Heart right ventricle (tissue), 16 donors: ENCODE data around the gene SGTA. TPM values are rescaled to one million over a fixed set of nuclear protein-coding genes. Genes with fewer than 3 reads are reported as not detected.

ENCODE experiments used
- ATAC-seq, 8 donors: fragments of 200-7000 bp; cut with Tn5 transposase; one replicate each; pipeline ENCODE4 v1.9.1; 2020; ENCODE audit warnings: mild to moderate bottlenecking in 8 of 8, moderate library complexity in 8 of 8, moderate number of reproducible peaks in 1 of 8
- DNase-seq, 2 donors: peaks; one replicate each; pipeline ENCODE4 v3.0.0-alpha.2; 2020
- H3K27ac ChIP-seq, 10 donors: fragments of 200-600 bp; sonication (generic) in 2 of 10; one replicate each; pipeline versions ENCODE4 v1.5.0 to v1.8.0; 2020 to 2022; ENCODE audit warnings: mild to moderate bottlenecking in 3 of 10
- H3K27me3 ChIP-seq, 7 donors: fragments of 200-600 bp; one replicate each; pipeline ENCODE4 v1.8.0; 2021 to 2022; ENCODE audit warnings: mild to moderate bottlenecking in 2 of 7
- H3K36me3 ChIP-seq, 9 donors: fragments of 200-600 bp; sonication (generic) in 1 of 9; one replicate each; pipeline versions ENCODE4 v1.5.0 to v1.8.0; 2020 to 2022; ENCODE audit warnings: mild to moderate bottlenecking in 2 of 9
- H3K4me1 ChIP-seq, 9 donors: fragments of 200-600 bp; sonication (generic) in 1 of 9; one replicate each; pipeline versions ENCODE4 v1.5.0 to v1.8.0; 2020 to 2022; ENCODE audit warnings: mild to moderate bottlenecking in 4 of 9
- H3K4me3 ChIP-seq, 10 donors: fragments of 200-600 bp; sonication (generic) in 2 of 10; one replicate each; pipeline versions ENCODE4 v1.5.0 to v1.8.0; 2020 to 2022; ENCODE audit warnings: mild to moderate bottlenecking in 7 of 10, moderate library complexity in 2 of 10
- H3K9me3 ChIP-seq, 11 donors: fragments of 200-600 bp in 10 of 11; sonication (generic) in 2 of 11; one replicate each; pipeline versions ENCODE4 v1.5.0 to v1.8.0; 2013 to 2022; ENCODE audit warnings: mild to moderate bottlenecking in 2 of 11, control low read depth in 1 of 11, moderate library complexity in 1 of 11
- WGBS, 2 donors: extraction: QIAGEN DNeasy Blood & Tissue Kit; methylation state at CpG; one replicate each; pipeline ENCODE4 v1.1.7; 2013; ENCODE audit warnings: inconsistent platforms in 1 of 2; 5-methylcytosine and 5-hydroxymethylcytosine counted together
- intact Hi-C, 10 donors: fragments of 100-400 bp; cut with DNase I; formaldehyde crosslinking; loops; one replicate each; pipeline versions ENCODE4 v1.11.1 to v1.14.2; 2022
- polyA plus RNA-seq, 2 donors: library from polyadenylated mRNA; stranded (reverse); fragments of 200-250 nt; gene quantifications; one replicate each; pipeline ENCODE4 v1.2.3, GENCODE V29; 2013
- total RNA-seq, 10 donors: library from RNA; stranded (reverse); fragmentation: NEBNext Ultra II Directional in 3 of 10; extraction: Animal tissue kit (Norgen Biotek cat#: 25700) in 3 of 10; gene quantifications; one replicate each; pipeline versions ENCODE4 v1.2.1 to v1.2.4, GENCODE V29; 2021 to 2023
- TF ChIP-seq, protein P1 (sequence below), 9 donors: fragments of 200-600 bp; sonication (generic) in 2 of 9; IDR thresholded peaks; one replicate each; pipeline versions ENCODE4 v1.5.0 to v1.8.0; 2021 to 2022; ENCODE audit warnings: antibody characterized with exemption in 9 of 9, mild to moderate bottlenecking in 5 of 9, moderate library complexity in 1 of 9
- donor health status: Arrhythmogenic right ventricular cardiomyopathy.
- donor health status: ischemic (EF 13 %, LVEDD 7.1; RV severe dilation, severe dysfunction).
- donor health status: healthy with polysubstance abuse.
- donor health status: DM: no; HTN: yes; CAD: no.
- donor health status: DM: no; HTN: no; CAD: no.
- donor health status: ischemic (EF 25% LVEDD 6.9; RV normal size, moderate dysfunction).
- donor health status: ischemic (EF 25% LVEDD 5.7; RV mildly dilated, moderate dysfunction).
- donor health status: healthy.
- donor health status: DM: yes; HTN: yes; CAD: no.
- donor health status: Ischemic cardiomyopathy.
- donor health status: ischemic (EF 35%, LVEDD 5.7; RV mildly dilated, moderate dysfunction).
- donor health status: nonischemic (EF 11% LVEDD 7.7; RV severe dilation, severe dysfunction).
- donor health status: DM: yes; HTN: yes; CAD: no.
- donor health status: PGD.
- donor health status: ischemic (EF 29% LVEDD 5.4; RV normal size, mild dysfunction).
- donor health status: nonischemic (EF 23%, LVEDD 6.1; RV moderate dilation, normal function).

The SGTA gene
- total and polyA plus RNA-seq, 12 donors = 52.6 to 102 (median 66.2) TPM

DNA sequence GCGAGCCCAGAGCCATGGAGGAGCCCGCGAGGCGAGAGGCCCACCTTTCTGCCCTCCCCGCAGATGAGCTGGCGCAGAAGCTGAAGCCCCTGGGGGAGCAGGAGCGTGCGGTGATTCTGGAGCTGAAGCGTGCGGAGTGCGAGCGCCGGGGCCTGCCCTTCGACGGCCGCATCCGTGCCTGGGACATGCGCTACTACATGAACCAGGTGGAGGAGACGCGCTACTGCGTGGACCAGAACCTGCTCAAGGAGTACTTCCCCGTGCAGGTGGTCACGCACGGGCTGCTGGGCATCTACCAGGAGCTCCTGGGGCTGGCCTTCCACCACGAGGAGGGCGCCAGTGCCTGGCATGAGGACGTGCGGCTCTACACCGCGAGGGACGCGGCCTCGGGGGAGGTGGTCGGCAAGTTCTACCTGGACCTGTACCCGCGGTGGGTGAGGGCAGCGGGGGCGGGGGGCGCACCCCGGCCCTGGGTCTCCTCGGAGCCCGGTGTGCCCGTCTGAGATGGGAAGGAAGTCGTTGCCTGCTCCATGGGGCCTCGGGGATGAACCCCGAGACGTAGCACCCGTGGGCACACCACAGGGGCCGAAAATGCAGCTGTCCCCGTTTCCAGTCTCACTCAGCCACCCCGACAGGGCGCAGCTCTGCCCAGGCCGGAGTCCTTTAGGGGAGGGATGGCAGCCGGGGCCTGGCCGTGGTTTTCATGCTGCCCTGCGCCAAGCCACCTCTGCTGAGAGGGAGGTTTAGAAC is 24.5 kb upstream of the SGTA start:
- WGBS, 2 donors = 97% methylated on average over 56 of the region's 56 CpGs
- TF ChIP-seq, protein P1, sequence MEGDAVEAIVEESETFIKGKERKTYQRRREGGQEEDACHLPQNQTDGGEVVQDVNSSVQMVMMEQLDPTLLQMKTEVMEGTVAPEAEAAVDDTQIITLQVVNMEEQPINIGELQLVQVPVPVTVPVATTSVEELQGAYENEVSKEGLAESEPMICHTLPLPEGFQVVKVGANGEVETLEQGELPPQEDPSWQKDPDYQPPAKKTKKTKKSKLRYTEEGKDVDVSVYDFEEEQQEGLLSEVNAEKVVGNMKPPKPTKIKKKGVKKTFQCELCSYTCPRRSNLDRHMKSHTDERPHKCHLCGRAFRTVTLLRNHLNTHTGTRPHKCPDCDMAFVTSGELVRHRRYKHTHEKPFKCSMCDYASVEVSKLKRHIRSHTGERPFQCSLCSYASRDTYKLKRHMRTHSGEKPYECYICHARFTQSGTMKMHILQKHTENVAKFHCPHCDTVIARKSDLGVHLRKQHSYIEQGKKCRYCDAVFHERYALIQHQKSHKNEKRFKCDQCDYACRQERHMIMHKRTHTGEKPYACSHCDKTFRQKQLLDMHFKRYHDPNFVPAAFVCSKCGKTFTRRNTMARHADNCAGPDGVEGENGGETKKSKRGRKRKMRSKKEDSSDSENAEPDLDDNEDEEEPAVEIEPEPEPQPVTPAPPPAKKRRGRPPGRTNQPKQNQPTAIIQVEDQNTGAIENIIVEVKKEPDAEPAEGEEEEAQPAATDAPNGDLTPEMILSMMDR (IDR thresholded peaks at IDR 0.05) = no peak
- Histone ChIP-seq H3K9me3 (no peaks in the 10 kb centered on the region), H3K27me3 (no peaks in the 10 kb centered on the region), H3K36me3 (peaks cover 0 to 88% (median 24%) of the 10 kb centered on the region in 9 donors), H3K4me1 (no peaks in the 10 kb centered on the region), H3K4me3 (no peak overlapping the region), H3K27ac (no peak overlapping the region)
- DNase-seq (no peak), ATAC-seq (no peak)
- intact Hi-C loops = no loop called here

DNA sequence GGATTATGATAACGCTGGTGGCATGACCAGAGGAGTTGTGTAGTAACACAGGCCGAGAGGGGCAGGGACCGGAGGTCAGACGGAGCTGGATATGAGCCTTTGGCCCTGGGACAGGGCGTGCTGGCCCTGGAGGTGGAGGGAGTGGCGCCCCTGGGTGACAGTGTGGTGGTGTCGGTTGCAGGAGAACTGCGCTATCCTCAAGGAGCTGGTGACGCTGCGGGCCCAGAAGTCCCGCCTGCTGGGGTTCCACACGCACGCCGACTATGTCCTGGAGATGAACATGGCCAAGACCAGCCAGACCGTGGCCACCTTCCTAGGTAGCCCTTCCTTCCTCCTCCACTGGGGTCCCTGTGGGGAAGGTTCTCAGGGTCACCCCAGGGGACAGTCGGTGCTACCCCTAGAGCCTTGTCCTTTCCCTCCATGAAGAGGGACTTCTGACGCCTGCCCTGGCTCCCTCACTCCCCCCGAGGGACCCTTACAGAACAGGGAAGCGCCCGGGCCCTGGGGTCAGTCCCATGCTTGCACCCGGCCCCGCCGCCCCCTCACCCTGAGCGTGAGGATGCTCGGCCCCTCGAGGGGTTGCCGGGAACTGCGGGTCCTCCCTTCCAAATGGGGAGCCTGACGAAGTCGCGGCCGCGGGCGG is 23.8 kb upstream of the SGTA start:
- 95 to 96% methylated on average over 31 to 34 of the region's 34 CpGs for WGBS, 2 donors
- ATAC-seq = no peak
- H3K27me3 ChIP-seq = no peaks in the 10 kb centered on the region
- no peaks in the 10 kb centered on the region for H3K9me3 ChIP-seq
- peaks cover 0 to 82% (median 21%) of the 10 kb centered on the region in 9 donors for H3K36me3 ChIP-seq
- no peaks in the 10 kb centered on the region for H3K4me1 ChIP-seq
- H3K4me3 ChIP-seq = no peak overlapping the region
- TF ChIP-seq, protein P1 (IDR thresholded peaks at IDR 0.05) = no peak
- no peak overlapping the region for H3K27ac ChIP-seq
- intact Hi-C loops = no loop called here
- DNase-seq = no peak

DNA sequence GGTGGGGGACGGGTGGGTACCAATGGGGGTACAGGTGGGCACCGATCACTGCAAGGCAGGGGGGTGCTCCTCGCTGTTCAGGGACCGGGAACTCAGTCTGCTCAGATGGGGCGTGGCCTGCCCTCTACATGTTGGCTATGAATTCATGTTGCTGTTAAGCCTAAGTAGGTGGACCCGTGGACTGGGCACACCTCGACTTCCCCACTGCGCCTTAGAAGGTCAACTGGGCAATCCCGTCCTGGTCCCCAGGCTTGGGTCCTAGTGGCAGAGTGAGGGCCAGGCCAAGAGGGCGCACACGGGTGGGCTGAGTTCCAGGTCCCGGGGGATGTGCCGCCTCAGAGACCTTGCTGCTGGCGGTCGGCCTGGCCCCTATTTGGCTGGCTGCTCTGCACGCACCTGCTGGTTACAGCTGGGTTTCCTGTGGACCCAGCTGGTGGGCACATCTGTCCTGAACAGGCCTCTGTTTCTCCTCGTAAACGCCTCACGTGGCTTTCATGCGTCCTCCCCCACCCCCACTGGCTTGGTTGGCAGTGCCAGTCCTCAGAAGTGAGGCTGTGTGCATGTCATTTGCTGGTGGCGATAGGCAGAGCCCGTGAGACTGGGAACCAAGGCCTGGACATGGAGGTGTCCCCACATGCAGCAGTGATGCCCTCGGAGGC is 23.0 kb upstream of the SGTA start:
- Histone ChIP-seq H3K36me3 (peaks cover 0 to 82% (median 21%) of the 10 kb centered on the region in 9 donors), H3K27ac (no peak overlapping the region), H3K4me3 (no peak overlapping the region), H3K27me3 (no peaks in the 10 kb centered on the region), H3K9me3 (no peaks in the 10 kb centered on the region), H3K4me1 (no peaks in the 10 kb centered on the region)
- intact Hi-C loops = no loop called here
- DNase-seq = no peak
- TF ChIP-seq, protein P1 (IDR thresholded peaks at IDR 0.05) = no peak
- ATAC-seq = no peak
- 97 to 98% methylated on average over 23 of the region's 23 CpGs for WGBS, 2 donors

DNA sequence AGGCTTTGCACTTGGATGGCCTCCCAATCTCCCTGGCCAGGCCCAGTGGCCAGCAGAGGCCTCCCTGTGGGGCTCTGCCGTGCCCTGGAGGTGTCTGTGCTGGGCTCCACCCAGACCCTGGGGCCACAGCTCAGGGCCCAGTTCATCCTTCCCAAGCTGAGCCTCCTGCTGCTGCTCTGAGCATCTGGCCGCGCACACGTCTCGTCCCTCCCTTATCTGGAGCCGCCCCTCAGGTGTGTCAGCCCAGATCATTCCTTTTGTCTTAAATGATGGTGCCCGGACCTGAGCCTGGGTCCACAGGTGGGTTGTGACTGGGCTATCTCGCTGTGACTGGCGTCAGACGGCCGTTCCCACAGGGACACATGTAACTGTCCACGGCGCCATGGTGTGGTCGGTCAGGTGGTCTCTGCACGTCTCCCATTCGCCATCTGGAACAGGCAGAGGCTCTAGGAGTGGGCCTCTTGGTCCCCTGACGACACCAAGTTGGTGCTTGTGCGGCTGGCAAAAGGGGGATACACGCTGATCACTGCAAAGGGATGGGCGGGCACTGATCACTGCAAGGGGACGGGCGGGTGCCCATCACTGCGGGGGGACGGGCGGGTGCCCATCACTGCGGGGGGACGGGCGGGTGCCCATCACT is 22.3 kb upstream of the SGTA start:
- ATAC-seq = no peak
- Histone ChIP-seq H3K27me3 (no peaks in the 10 kb centered on the region), H3K4me1 (no peaks in the 10 kb centered on the region), H3K4me3 (no peak overlapping the region), H3K36me3 (peaks cover 0 to 81% (median 21%) of the 10 kb centered on the region in 9 donors), H3K9me3 (no peaks in the 10 kb centered on the region), H3K27ac (no peak overlapping the region)
- TF ChIP-seq, protein P1 (IDR thresholded peaks at IDR 0.05) = no peak
- intact Hi-C loops = no loop called here
- WGBS, 2 donors = 96 to 98% methylated on average over 26 to 28 of the region's 28 CpGs
- no peak for DNase-seq
